Heart left ventricle (tissue), 16 donors: ENCODE measurements around the gene ICAM4. TPM values are rescaled to one million over a fixed set of nuclear protein-coding genes. Genes with fewer than 3 reads are reported as not detected.
A peak's percentile ranks its signal among the peaks of the same experiment; 100 is the strongest.

Source experiments
- ATAC-seq, 4 donors: fragments of 200-7000 bp; cut with Tn5 transposase; one replicate each; pipeline ENCODE4 v1.9.1; 2020 to 2022; ENCODE audit warnings: moderate library complexity in 4 of 4, mild to moderate bottlenecking in 3 of 4, moderate number of reproducible peaks in 1 of 4
- DNase-seq, 5 donors: peaks; one replicate each; pipeline ENCODE4 v3.0.0-alpha.2; 2020
- H3K27ac ChIP-seq, 12 donors: fragments of 200-600 bp; sonication (generic) in 4 of 12; one replicate each; pipeline versions ENCODE4 v1.5.0 to v1.8.0; 2016 to 2022; ENCODE audit warnings: mild to moderate bottlenecking in 2 of 12
- H3K27me3 ChIP-seq, 9 donors: fragments of 200-600 bp; sonication (generic) in 2 of 9; one replicate each; pipeline versions ENCODE4 v1.5.1 to v1.8.0; 2016 to 2022; ENCODE audit warnings: mild to moderate bottlenecking in 3 of 9
- H3K36me3 ChIP-seq, 9 donors: fragments of 200-600 bp; sonication (generic) in 2 of 9; one replicate each; pipeline versions ENCODE4 v1.5.0 to v1.8.0; 2018 to 2022; ENCODE audit warnings: mild to moderate bottlenecking in 2 of 9
- H3K4me1 ChIP-seq, 12 donors: fragments of 200-600 bp; sonication (generic) in 4 of 12; one replicate each; pipeline versions ENCODE4 v1.5.0 to v1.8.0; 2016 to 2022; ENCODE audit warnings: mild to moderate bottlenecking in 3 of 12
- H3K4me3 ChIP-seq, 12 donors: fragments of 200-600 bp; sonication (generic) in 4 of 12; one replicate each; pipeline versions ENCODE4 v1.5.0 to v1.8.0; 2017 to 2022; ENCODE audit warnings: mild to moderate bottlenecking in 9 of 12, moderate library complexity in 4 of 12
- H3K9me3 ChIP-seq, 12 donors: fragments of 200-600 bp; sonication (generic) in 4 of 12; one replicate each; pipeline versions ENCODE4 v1.5.0 to v1.8.0; 2016 to 2022; ENCODE audit warnings: mild to moderate bottlenecking in 1 of 12
- POLR2A ChIP-seq, 2 donors: fragments of 450-650 bp; IDR thresholded peaks; one replicate each; pipeline ENCODE4 v1.6.1; 2017; ENCODE audit warnings: antibody characterized with exemption in 2 of 2, mild to moderate bottlenecking in 2 of 2, moderate library complexity in 2 of 2
- WGBS, 4 donors: extraction: QIAGEN DNeasy Blood & Tissue Kit in 2 of 4; methylation state at CpG; one replicate each; pipeline versions ENCODE4 v1.1.5 to v1.1.7; 2013 to 2018; 5-methylcytosine and 5-hydroxymethylcytosine counted together
- intact Hi-C, 10 donors: fragments of 100-400 bp; cut with DNase I; formaldehyde crosslinking; loops; one replicate each; pipeline versions ENCODE4 v1.11.1 to v1.14.2; 2022
- polyA plus RNA-seq, 2 donors: library from polyadenylated mRNA; stranded (reverse); fragments of 200-250 nt; gene quantifications; one replicate each; pipeline ENCODE4 v1.2.3, GENCODE V29; 2013
- total RNA-seq, 9 donors: library from RNA; depleted of rRNA in 2 of 9; stranded (reverse); fragments of >200 nt in 2 of 9; fragmentation: NEBNext Ultra II Directional in 3 of 9; extraction: Animal tissue kit (Norgen Biotek cat#: 25700) in 3 of 9; gene quantifications; one replicate each; pipeline versions ENCODE4 v1.1.0 to v1.2.4, GENCODE V29; 2016 to 2023
- TF ChIP-seq, protein P1 (sequence below), 12 donors: fragments of 200-600 bp; sonication (generic) in 4 of 12; IDR thresholded peaks; one replicate each; pipeline versions ENCODE4 v1.5.0 to v1.8.0; 2018 to 2022; ENCODE audit warnings: antibody characterized with exemption in 12 of 12, mild to moderate bottlenecking in 5 of 12
- donor health status: ischemic (EF 13 %, LVEDD 7.1; RV severe dilation, severe dysfunction).
- donor health status: healthy with polysubstance abuse.
- donor health status: DM: no; HTN: yes; CAD: no.
- donor health status: DM: no; HTN: no; CAD: no.
- donor health status: ischemic (EF 25% LVEDD 6.9; RV normal size, moderate dysfunction).
- donor health status: ischemic (EF 25% LVEDD 5.7; RV mildly dilated, moderate dysfunction).
- donor health status: healthy.
- donor health status: DM: yes; HTN: yes; CAD: no.
- donor health status: ischemic (EF 35%, LVEDD 5.7; RV mildly dilated, moderate dysfunction).
- donor health status: nonischemic (EF 11% LVEDD 7.7; RV severe dilation, severe dysfunction).
- donor health status: DM: yes; HTN: yes; CAD: no.
- donor health status: PGD.
- donor health status: ischemic (EF 29% LVEDD 5.4; RV normal size, mild dysfunction).
- donor health status: nonischemic (EF 23%, LVEDD 6.1; RV moderate dilation, normal function).

The ICAM4 gene
- total and polyA plus RNA-seq, 11 donors: 0.21 to 1.2 (median 0.62) TPM; not detected in 3

GRCh38 chr19:10255358-10255757 is 31.4 kb upstream of the ICAM4 start:
- 82 to 93% (median 90%) methylated on average over 2 of the region's 2 CpGs for WGBS, 4 donors
- H3K36me3 ChIP-seq: peaks cover 0 to 68% (median 58%) of the 10 kb centered on the region in 9 donors
- no peak for DNase-seq
- no peak overlapping the region for H3K27ac ChIP-seq
- no peaks in the 10 kb centered on the region for H3K9me3 ChIP-seq
- H3K27me3 ChIP-seq: no peaks in the 10 kb centered on the region
- ATAC-seq: no peak
- H3K4me1 ChIP-seq: peaks cover 0 to 28% (median 13%) of the 10 kb centered on the region in 12 donors
- no peak for TF ChIP-seq POLR2A (IDR thresholded peaks at IDR 0.05)
- TF ChIP-seq, protein P1, sequence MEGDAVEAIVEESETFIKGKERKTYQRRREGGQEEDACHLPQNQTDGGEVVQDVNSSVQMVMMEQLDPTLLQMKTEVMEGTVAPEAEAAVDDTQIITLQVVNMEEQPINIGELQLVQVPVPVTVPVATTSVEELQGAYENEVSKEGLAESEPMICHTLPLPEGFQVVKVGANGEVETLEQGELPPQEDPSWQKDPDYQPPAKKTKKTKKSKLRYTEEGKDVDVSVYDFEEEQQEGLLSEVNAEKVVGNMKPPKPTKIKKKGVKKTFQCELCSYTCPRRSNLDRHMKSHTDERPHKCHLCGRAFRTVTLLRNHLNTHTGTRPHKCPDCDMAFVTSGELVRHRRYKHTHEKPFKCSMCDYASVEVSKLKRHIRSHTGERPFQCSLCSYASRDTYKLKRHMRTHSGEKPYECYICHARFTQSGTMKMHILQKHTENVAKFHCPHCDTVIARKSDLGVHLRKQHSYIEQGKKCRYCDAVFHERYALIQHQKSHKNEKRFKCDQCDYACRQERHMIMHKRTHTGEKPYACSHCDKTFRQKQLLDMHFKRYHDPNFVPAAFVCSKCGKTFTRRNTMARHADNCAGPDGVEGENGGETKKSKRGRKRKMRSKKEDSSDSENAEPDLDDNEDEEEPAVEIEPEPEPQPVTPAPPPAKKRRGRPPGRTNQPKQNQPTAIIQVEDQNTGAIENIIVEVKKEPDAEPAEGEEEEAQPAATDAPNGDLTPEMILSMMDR (IDR thresholded peaks at IDR 0.05): no peak
- intact Hi-C loops: loop anchor here in 4 of 10 donors (5.0 to 10.0 kb wide), 3 partner anchors 132 to 321 kb away; partner anchors contain the start of genes EIF3G (in 2 of the 4), P2RY11 (in 2 of the 4) and OLFM2 (in 1 of the 4)
- H3K4me3 ChIP-seq: no peak overlapping the region

DNA sequence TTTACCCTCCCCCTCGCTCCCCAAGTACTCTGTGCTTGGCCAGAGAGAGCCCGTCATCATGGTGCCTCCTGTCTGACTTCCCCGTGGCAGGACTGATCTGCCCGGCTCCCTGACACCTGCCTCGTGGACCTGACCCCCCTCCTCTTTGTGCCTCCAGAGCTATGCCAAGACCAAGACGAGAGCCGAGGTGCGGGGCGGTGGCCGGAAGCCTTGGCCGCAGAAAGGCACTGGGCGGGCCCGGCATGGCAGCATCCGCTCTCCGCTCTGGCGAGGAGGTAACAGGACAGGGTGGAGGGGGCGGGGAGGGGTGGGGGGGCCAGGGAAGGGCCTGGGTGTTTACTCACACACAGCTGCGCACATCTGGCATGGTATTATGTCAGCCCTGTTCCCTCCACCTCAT is 30.2 kb upstream of the ICAM4 start:
- H3K4me3 ChIP-seq: no peak overlapping the region
- peak overlapping the region in 1 of 12 donors; percentile 3 for H3K27ac ChIP-seq
- ATAC-seq: no peak
- peaks cover 0 to 68% (median 58%) of the 10 kb centered on the region in 9 donors for H3K36me3 ChIP-seq
- WGBS, 4 donors: 73 to 85% (median 77%) methylated on average over 13 to 18 of the region's 18 CpGs
- peaks cover 0 to 25% (median 13%) of the 10 kb centered on the region in 12 donors for H3K4me1 ChIP-seq
- intact Hi-C loops: loop anchor here in 4 of 10 donors (5.0 to 10.0 kb wide), 3 partner anchors 131 to 322 kb away; partner anchors contain the start of genes EIF3G (in 2 of the 4), P2RY11 (in 2 of the 4) and OLFM2 (in 1 of the 4)
- no peaks in the 10 kb centered on the region for H3K27me3 ChIP-seq
- DNase-seq: no peak
- no peak for TF ChIP-seq POLR2A (IDR thresholded peaks at IDR 0.05)
- TF ChIP-seq, protein P1 (IDR thresholded peaks at IDR 0.05): no peak
- H3K9me3 ChIP-seq: no peaks in the 10 kb centered on the region

- DNase-seq (no peak), ATAC-seq (no peak)
- H3K4me1 ChIP-seq: peaks cover 0 to 25% (median 13%) of the 10 kb centered on the region in 12 donors
- H3K27me3 ChIP-seq: no peaks in the 10 kb centered on the region
- peak overlapping the region in 1 of 12 donors; percentile 3 for H3K27ac ChIP-seq
- peaks cover 0 to 68% (median 58%) of the 10 kb centered on the region in 9 donors for H3K36me3 ChIP-seq
- TF ChIP-seq, protein P1 (IDR thresholded peaks at IDR 0.05): no peak
- TF ChIP-seq POLR2A (IDR thresholded peaks at IDR 0.05): no peak
- 71 to 87% (median 75%) methylated on average over 9 of the region's 9 CpGs for WGBS, 4 donors
- H3K9me3 ChIP-seq: no peaks in the 10 kb centered on the region
- H3K4me3 ChIP-seq: no peak overlapping the region
- intact Hi-C loops: loop anchor here in 4 of 10 donors (5.0 to 10.0 kb wide), 3 partner anchors 130 to 322 kb away; partner anchors contain the start of genes EIF3G (in 2 of the 4), P2RY11 (in 2 of the 4) and OLFM2 (in 1 of the 4)
Measured at GRCh38 chr19:10256970-10257615, 29.7 kb upstream of the ICAM4 start.

DNA sequence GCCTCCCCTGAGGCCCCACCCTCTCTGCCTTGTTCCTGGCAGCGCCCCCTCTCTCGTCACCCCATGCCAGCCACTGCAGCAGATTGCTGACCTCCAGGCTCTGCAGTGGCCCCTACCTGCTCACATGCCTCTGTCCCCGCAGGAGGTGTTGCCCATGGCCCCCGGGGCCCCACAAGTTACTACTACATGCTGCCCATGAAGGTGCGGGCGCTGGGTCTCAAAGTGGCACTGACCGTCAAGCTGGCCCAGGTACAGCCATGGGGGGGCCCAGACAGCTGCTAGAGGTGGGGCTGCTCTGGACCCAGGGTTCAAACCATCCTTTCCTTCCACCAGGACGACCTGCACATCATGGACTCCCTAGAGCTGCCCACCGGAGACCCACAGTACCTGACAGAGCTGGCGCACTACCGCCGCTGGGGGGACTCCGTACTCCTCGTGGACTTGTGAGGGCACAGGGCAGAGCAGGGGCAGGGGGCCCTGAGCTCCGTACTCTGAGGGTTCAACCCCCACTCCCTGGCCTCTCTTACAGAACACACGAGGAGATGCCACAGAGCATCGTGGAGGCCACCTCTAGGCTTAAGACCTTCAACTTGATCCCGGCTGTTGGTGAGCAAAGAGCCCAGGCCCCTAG is 28.6 kb upstream of the ICAM4 start:
- peaks cover 0 to 17% (median 6%) of the 10 kb centered on the region in 12 donors for H3K4me1 ChIP-seq
- TF ChIP-seq, protein P1 (IDR thresholded peaks at IDR 0.05): no peak
- TF ChIP-seq POLR2A (IDR thresholded peaks at IDR 0.05): no peak
- 90 to 97% (median 93%) methylated on average over 9 to 18 of the region's 18 CpGs for WGBS, 4 donors
- DNase-seq (no peak), ATAC-seq (peak in 2 of 4 donors; percentile 6 to 7)
- intact Hi-C loops: loop anchor here in 6 of 10 donors (2.0 to 10.0 kb wide), 5 partner anchors 129 to 323 kb away; partner anchors contain the start of genes EIF3G (in 2 of the 6), P2RY11 (in 2 of the 6) and OLFM2 (in 1 of the 6)
- no peak overlapping the region for H3K4me3 ChIP-seq
- H3K9me3 ChIP-seq: no peaks in the 10 kb centered on the region
- H3K27ac ChIP-seq: peak overlapping the region in 1 of 12 donors; percentile 39
- peaks cover 0 to 68% (median 58%) of the 10 kb centered on the region in 9 donors for H3K36me3 ChIP-seq
- H3K27me3 ChIP-seq: no peaks in the 10 kb centered on the region
